Neural progenitor cell (in vitro differentiated cells): ENCODE measurements around the gene NELL2.

Source experiments
- EZH2phosphoT487 ChIP-seq: fragments of 200-600 bp; sonication (generic); IDR thresholded peaks from 2 replicates; pipeline ENCODE4 v1.6.1; 2017; ENCODE audit warnings: antibody characterized with exemption
- TF ChIP-seq, protein P1 (sequence below): fragments of 200-600 bp; sonication (generic); IDR thresholded peaks from 2 replicates; pipeline ENCODE4 v1.5.1; 2017; ENCODE audit warnings: antibody characterized with exemption, mild to moderate bottlenecking

DNA sequence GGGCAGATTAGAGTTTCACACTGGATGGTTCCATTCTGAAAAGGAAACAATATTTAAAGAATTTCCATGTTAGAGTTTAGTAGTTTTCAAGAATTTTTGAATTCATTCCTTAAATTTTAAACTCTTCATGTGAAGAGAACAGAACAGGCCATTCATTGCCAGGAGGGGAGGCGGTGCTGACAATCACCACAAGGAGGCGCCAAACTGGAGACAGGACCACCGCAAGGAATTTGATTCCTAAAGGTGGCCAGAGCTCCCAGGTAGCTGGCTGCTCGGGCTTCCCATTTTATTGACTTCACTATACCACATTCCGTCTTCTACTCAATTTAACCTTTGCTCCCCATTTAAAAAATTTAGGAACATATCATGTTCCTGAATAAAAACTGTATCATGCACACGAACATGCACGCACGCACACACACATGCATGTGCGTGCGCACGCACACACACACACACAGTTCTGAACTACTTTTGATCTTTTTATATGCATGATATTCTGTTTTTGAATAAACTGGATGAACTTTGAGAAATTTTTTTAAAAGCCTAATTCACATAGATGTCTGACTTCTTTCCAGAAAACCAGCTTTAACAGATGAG, 101.2 kb downstream of the NELL2 start:
- TF ChIP-seq, protein P1, sequence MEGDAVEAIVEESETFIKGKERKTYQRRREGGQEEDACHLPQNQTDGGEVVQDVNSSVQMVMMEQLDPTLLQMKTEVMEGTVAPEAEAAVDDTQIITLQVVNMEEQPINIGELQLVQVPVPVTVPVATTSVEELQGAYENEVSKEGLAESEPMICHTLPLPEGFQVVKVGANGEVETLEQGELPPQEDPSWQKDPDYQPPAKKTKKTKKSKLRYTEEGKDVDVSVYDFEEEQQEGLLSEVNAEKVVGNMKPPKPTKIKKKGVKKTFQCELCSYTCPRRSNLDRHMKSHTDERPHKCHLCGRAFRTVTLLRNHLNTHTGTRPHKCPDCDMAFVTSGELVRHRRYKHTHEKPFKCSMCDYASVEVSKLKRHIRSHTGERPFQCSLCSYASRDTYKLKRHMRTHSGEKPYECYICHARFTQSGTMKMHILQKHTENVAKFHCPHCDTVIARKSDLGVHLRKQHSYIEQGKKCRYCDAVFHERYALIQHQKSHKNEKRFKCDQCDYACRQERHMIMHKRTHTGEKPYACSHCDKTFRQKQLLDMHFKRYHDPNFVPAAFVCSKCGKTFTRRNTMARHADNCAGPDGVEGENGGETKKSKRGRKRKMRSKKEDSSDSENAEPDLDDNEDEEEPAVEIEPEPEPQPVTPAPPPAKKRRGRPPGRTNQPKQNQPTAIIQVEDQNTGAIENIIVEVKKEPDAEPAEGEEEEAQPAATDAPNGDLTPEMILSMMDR = peak; percentile 98
- TF ChIP-seq EZH2phosphoT487 = no peak
